GM21723 (cell line): ENCODE data around the gene SLC26A8.
A peak's percentile ranks its signal among the peaks of the same experiment; 100 is the strongest.
"Not testable (repeated sequence)": the region's sequence is repeated elsewhere in the genome, so short reads cannot be mapped to it uniquely, and the experiment has no call there.

ENCODE experiments used
- ATAC-seq: cut with Tn5 transposase; IDR thresholded peaks from one replicate; pipeline ENCODE4 v1.9.1; 2021; ENCODE audit warnings: mild to moderate bottlenecking, moderate library complexity; ENCODE audit not compliant: unreplicated experiment

SLC26A8 gene

DNA sequence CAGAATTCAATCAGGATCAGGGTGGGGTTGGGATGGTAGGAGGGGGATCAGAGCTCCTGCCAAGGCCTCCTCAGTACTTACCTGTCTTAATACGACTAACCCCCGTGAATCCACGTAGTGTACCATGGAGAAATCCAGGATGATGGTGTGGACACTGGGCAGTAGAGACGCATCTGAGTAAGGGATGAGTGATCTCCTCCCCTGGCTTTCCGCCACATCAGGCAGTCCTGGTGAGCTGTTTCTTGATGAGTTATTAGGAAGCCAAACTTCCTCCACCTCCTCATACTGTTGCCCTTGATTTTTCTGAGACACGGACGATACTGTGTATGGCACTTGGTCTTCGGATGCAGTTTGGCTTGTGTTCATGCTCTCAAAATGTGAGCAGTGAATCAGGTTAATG lies 69.4 kb downstream of the SLC26A8 start:
- ATAC-seq = no peak

DNA sequence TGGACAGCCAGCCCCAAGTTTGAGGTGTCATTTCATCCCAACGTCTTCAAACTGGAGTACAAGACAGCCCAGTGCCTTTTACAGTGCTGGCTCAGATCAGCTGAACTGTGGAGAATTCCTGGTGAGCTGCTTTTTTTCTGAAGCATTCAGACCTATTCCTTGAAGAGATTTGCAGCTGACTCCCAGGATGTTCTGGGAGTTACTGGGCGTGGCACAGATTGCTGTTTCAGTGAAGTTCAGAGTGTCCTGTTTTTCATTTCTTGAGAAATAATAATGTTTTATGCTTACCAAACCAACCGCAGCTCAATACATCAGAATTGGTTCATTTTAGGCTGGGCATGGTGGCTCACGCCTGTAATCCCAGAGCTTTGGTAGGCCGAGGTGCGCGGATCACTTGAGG lies 70.1 kb downstream of the SLC26A8 start:
- ATAC-seq = no peak

DNA sequence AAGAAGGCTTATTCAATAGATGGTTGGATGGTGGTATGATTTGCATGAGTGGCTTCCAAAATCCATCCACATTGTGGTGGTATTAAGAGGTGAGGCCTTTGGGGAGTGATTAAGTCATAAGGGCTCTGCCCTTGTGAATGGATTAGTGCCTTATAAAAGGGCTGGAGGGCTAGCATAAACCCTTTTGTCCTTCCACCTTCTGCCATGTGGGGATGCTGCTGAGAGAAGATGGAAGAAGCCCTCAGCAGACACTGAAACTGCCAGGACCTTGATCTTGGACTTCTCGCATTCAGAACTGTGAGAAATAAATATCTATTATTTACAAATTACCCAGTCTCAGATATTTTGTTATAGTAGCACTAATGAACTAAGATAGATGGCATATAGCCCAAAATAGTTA lies 75.7 kb downstream of the SLC26A8 start:
- no peak for ATAC-seq

DNA sequence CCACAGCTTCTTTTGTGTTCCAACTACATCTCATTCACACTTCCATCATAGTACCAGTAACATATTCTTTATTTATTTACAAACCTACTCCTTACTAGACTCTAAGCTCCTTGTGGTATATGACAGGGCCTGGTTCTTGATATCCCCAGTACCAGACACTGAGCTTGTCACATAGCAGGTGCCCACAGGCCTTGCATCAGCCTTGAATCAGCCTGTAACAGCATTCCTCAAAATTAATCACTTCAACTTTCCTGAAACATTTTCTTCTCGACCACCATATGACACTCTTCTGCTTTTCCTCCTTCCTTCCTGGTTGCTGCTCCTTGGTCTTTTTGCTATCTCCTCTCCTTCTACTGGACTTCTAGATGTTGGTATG lies 78.8 kb downstream of the SLC26A8 start:
- no peak for ATAC-seq

DNA sequence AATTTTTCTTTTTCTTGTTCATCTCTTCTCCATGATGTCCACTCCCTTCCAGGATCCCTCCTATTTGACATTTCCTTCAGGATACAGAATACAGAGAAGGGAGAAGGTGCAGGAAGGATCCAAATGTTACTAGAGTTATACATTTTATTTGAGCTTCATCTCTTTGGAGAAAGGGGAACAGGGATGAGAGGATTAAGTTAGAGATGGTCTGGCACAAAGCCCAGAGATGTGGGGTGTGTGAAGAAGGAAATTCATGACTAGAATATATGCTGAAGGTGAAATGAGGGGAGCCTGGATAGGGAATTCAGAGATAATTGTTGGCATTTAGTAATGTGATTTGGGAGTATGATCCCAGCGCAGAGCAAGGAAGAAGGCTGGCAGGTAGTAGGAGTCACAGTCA lies 81.1 kb downstream of the SLC26A8 start:
- no peak for ATAC-seq

DNA sequence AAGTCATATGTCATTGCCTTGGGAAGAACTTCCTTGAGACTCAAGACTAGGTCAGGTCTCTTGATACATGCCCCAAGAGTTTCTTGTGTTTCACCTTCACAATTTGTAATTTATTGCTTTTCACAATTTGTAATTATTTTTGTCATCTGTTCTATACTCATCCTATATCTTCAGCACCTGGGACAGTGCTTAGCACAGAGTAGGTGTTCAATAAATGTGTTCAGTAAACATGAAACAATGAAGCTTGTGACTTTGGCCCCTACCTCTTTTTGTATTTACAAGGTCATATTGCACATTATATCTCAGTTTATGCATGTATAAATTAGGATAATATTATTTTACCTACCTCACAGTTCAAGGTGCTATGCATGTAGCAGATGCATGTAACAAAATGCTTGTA lies 82.1 kb downstream of the SLC26A8 start:
- ATAC-seq = no peak

DNA sequence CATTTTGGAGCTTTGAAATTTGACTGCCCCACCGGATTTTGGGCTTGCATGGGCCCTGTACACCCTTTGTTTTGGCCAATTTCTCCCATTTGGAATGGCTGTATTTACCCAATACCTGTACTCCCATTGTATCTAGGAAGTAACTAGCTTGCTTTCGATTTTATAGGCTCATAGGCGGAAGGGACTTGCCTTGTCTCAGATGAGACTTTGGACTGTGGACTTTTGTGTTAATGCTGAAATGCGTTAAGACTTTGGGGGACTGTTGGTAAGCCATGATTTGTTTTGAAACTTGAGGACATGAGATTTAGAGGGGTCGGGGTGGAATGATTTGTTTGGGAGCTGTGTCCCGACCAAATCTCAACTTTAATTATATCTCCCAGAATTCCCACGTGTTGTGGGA lies 83.3 kb downstream of the SLC26A8 start:
- ATAC-seq = not testable (repeated sequence)

DNA sequence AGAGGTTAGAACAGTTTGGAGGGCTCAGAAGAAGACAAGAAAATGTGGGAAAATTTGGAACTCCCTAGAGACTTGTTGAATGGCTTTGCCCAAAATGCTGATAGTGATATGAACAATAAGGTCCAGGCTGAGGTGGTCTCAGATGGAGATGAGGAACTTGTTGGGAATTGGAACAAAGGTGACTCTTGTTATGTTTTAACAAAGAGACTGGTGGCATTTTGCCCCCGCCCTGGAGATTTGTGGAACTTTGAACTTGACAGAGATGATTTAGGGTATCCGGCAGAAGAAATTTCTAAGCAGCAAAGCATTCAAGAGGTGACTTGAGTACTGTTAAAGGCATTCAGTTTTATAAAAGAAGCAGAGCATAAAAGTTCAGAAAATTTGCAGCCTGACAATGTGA lies 84.4 kb downstream of the SLC26A8 start:
- ATAC-seq = not testable (repeated sequence)

DNA sequence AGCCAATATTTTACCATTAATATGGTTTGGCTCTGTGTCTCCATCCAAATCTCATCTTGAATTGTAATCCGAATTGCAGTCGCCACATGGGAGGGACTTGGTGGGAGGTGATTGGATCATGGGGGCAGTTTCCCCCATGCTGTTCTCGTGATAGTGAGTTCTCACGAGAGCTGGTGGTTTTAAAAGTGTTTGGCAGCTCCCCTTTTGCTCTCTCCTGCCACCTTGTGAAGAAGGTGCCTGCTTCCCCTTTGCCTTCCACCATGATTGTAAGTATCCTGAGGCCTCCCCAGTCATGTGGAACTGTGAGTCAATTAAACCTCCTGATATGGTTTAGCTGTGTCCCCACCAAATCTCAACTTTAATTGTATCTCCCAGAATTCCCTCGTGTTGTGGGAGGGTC lies 85.2 kb downstream of the SLC26A8 start:
- ATAC-seq = not testable (repeated sequence)

DNA sequence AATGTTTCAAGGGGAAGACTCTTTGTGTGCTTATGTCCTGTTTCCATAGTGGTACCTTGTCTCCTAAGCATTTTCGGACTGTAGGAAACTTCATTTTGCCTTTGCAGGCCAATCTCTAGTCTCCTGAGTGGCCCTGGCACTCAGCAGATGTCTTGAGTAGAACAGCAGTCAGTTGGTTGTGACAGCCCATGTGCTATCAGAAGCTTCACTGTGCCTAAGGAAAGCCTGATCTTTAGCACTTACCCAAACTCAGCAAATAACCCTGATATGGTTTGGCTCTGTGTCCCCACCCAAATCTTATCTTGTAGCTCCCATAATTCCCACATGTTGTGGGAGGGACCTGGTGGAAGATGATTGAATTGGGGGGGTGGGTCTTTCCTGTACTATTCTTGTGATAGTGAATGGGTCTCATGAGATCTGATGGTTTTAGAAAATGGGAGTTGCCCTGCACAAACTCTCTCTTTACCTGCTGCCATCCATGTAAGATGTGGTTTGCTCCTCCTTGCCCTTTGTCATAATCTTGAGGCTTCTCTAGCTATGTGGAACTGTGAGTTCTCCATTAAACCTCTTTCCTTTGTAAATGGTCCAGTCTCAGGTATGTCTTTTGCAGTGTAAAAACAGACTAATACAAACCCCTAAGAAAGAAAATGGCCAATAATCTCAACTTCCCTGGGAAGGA lies 87.6 kb downstream of the SLC26A8 start:
- no peak for ATAC-seq

DNA sequence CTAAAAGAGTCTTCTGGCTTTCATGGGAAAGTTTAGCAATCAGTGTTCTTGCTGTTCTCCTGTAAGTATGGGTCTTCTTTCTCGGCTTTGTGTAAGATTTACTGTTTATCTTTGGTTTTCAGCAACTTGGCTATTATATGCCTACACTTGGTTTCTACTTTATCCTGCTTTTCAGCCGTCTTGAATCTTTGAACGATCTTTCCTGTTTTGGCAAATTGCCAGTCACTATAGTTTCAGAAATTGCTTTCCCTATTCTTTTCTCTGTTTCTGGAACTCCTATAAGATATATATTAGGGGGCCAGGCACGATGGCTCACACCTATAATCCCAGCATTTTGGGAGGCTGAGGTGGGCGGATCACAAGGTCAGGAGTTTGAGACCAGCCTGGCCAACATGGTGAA lies 89.0 kb downstream of the SLC26A8 start:
- ATAC-seq = no peak

DNA sequence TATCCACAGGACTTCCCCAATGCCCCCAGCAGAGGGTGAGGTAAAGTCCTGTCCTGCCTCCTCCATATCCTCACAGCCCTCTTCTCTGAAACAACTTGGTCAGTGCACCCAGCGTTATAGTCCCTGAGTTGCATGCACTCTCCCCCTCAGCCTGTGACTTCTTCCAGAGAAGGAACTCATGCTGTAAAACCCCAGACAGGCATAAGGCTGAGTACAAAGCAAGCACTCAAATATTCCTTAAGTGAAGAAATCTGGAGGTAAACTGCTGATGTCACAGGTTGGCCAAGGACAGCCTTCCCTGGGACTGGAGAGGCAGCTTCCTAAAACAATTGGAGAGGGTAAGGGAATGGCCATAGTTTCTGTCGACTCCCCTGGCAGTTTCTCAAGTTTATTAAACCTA lies 90.6 kb downstream of the SLC26A8 start:
- no peak for ATAC-seq

DNA sequence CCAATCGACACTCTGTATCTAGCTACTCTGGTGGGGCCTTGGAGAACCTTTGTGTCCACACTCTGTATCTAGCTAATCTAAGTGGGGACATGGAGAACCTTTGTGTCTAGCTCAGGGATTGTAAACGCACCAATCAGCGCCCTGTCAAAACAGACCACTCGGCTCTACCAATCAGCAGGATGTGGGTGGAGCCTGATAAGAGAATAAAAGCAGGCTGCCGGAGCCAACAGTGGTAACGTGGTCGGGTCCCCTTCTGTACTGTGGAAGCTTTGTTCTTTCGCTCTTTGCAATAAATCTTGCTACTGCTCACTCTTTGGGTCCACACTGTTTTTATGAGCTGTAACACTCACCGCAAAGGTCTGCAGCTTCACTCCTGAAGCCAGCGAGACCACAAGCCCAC lies 92.6 kb downstream of the SLC26A8 start:
- not testable (repeated sequence) for ATAC-seq

DNA sequence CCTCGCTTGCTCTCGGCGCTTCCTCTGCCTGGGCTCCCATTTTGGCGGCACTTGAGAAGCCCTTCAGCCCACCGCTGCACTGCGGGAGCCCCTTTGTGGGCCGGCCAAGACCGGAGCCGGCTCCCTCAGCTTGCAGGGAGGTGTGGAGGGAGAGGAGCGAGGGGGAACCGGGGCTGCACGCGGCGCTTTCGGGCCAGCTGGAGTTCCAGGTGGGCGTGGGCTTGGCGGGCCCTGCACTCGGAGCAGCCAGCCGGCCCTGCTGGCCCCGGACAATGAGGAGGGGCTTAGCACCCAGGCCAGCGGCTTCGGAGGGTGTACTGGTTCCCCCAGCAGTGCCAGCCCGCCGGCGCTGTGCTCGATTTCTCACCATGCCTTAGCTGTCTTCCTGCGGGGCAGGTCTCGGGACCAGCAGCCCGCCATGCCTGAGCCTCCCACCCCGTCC lies 93.3 kb downstream of the SLC26A8 start:
- ATAC-seq = no peak

DNA sequence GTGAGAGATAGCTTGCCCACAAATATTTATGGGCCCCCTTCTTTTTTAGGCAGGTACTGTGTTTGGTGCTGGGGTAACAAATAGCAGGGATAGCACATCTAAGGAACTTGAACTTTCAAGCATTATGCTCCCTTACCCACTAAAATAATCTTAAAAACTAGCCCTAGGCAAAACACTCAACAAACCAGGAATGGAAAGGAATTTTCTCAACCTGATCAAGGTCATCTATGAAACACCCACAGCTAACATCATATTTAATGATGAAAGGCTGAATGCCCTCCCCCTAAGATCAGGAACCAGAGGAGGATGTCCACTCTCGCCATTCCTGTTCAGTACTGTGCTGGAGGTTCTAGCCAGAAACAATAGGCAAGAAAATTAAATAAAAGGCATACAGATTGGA lies 94.8 kb downstream of the SLC26A8 start:
- no peak for ATAC-seq

DNA sequence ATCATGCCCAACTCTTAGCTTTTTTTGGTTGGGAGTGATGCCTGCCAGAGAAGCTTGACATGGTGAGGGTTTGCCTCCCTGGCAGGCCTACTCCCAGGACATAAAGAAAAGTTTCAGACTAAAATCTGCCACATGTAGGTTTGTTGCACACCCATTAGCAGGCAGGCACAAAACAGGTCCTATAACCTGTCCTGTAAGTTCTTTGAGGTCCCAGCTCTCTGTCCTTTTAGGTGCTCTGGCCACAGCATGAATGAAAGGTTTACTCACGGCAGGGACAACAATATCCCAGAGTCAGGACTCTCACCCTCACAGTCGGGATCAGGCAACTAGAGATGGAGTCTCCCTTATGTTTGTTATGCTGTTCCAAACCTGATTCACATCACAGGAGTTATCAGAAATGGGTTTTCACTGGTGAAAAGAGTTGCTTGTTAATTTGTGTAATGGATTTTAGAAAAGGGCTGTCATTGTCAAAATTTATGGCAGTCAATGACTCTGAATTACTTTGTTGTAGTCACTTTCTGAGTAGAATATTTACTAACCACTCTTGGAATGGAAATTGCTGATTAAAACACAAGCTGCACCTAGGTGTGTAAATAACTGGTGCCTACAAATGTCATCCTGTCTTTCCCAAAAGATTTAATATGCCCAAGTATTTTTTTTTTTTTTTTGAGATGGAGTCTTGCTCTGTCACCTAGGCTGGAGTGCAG lies 97.8 kb downstream of the SLC26A8 start:
- ATAC-seq = no peak

DNA sequence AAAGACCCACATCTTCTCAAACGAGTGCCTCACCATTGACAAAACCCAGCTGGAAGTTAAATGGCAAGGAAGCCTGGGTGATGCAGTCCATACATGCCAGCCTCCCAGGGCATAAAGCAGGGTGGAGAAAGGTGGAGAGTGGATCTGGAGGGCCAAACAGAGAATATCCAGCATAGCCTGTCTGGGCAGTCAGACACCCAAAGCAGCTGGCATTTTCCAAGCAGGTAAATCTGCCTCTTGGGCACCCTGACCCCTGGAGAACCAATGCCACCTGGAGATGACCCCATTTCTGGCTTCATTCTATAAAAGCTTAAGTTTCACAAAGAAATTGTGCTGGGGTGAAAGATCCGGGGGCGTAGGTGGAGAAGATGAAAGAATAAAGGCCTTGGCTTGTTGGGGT lies 98.5 kb downstream of the SLC26A8 start:
- no peak for ATAC-seq

DNA sequence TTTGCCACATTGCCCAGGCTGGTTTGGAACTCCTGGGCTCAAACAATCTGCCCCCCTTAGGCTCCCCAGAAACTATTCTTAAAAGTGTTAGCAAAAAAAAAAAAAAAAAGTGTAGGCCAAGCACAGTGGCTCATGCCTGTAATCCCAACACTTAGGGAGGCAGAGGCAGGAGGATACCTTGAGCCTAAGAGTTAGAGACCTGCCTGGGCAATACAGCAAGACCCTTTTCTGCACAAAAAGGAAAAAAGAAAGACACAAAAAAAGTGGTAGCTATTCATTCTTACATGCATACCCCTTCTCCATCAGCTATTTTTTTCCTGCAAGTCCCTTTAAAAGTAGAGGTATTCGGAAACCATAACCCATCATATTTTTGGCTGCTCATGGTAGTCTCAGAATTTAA lies 100.3 kb downstream of the SLC26A8 start:
- no peak for ATAC-seq

DNA sequence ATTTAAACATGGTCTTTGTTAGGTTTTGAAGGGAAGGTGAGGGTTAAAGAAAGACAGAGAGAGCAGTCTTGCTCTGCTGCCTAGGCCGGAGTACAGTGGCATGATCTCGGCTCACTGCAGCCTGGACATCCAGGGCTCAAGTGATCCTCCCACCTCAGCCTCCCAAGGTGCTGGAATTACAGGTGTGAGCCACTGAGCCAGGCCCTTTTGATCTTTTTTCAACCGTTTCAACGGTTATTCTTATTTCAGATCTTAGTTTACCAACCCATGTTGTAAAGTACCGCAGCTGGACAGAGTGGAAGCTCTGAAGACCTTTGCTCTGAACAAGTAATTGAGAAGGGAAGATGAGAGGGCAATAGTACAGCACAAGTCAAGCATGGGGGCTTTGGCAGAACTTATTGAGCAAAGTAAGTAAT lies 102.3 kb downstream of the SLC26A8 start:
- ATAC-seq = no peak

DNA sequence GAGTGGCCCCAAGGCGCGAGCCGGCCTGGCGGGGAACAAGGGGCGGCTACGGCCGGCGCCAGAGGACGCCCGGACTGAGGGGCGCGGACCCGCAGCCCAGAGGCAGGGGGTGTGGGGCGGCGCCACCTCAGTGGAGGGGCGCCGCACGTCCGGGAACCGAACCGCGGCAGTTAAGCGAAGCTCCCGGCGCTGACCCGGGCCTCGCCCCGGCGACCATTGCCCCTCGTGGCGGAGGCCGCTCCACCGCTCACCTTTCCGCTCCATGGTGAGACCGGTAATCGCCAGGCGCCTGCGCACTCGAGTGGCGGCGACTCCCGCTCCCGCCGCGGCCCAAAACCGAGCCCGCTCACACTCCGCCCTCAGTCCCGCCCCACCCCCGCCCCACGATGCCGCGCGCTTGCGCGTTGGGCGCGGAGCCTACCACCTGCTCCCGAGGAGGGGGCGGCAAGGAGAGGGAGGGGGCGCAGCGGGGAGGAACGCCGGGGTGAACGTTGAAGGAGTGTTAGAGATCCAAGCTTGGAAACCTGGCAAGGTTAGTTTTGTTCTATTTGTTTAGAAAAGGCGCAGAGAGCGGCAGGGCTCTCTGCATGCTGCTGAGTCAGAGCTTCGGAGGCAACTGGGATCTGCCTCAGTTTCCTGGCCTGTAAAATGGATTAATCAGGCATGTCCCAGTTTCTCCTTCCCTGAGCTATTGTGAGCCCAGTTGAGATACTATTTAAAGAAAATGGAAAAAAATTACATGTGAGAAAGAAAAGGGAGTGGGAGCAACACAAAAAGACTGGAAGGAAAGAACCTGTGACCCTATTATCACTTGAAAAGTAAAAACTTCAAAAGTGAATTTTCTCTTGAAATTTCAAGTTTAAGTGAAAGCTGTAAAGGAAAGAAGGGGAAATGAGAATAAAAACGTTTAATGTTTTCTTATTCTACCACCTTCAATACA lies 103.4 kb downstream of the SLC26A8 start, which contains the start of gene SRPK1:
SRPK1 (minus strand) TSS at position 306 of the 940 bp plus-strand sequence; CDS start at position 264, 42 bp downstream.
- peak; percentile 82 for ATAC-seq
